HG03095 (cell line): ENCODE results near the gene ANKLE2.
"Not testable (repeated sequence)": the region's sequence is repeated elsewhere in the genome, so short reads cannot be mapped to it uniquely, and the experiment has no call there.

ENCODE experiments used
- ATAC-seq: cut with Tn5 transposase; IDR thresholded peaks from one replicate; pipeline ENCODE4 v1.9.1; 2021; ENCODE audit warnings: moderate library complexity; ENCODE audit not compliant: unreplicated experiment

The ANKLE2 gene

GRCh38 chr12:132720606-132721345, 40.9 kb downstream of the ANKLE2 start:
- ATAC-seq, result no peak

- no peak for ATAC-seq
Observed at GRCh38 chr12:132719954-132720324, 41.7 kb downstream of the ANKLE2 start.

GRCh38 chr12:132719141-132719953, 42.3 kb downstream of the ANKLE2 start:
- ATAC-seq, result no peak

GRCh38 chr12:132718644-132719043, 43.0 kb downstream of the ANKLE2 start:
- ATAC-seq, result no peak

DNA sequence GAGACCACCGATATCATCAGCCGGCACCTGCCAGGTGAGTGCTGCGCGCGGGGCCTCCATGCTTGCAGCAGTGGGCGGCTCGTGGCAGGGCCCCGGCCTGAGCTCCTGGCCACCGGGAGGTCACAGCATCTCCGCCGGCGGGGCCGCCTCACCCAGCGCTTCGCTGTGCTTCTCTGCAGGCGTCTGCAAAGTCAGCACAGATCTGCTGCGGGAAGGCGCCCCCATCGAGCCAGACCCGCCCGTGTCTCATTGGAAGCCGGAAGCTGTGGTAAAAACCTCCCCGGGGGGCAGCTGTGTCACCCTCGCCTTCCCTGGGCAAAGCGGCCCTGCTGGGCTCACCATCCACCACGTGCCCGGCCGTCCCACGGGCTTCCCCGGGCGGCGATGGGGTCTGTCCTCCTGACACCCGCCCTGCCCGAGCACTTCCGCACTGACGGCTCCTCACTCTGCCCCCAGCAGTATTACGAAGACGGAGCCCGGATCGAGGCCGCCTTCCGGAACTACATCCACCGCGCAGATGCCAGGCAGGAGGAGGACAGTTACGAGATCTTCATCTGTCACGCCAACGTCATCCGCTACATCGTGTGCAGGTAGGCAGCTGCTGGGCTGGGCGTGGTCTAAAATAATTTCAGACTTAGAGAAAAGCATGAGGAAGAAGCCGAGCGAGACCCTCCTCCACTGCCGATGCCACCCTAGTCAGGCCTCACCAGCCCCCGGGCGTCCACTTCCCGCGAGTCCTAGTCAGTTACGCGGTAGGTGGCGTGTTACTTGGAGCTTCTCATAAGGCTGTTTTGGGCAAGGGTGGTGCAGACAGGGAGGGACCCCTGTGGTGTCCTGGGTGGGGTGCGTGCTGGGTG, 43.9 kb downstream of the ANKLE2 start:
- no peak for ATAC-seq

- ATAC-seq, result no peak
Observed at GRCh38 chr12:132717011-132717410, 44.6 kb downstream of the ANKLE2 start.

- ATAC-seq, result no peak
Observed at GRCh38 chr12:132716356-132716755, 45.3 kb downstream of the ANKLE2 start.

- no peak for ATAC-seq
Observed at GRCh38 chr12:132715874-132716273, 45.8 kb downstream of the ANKLE2 start.

DNA sequence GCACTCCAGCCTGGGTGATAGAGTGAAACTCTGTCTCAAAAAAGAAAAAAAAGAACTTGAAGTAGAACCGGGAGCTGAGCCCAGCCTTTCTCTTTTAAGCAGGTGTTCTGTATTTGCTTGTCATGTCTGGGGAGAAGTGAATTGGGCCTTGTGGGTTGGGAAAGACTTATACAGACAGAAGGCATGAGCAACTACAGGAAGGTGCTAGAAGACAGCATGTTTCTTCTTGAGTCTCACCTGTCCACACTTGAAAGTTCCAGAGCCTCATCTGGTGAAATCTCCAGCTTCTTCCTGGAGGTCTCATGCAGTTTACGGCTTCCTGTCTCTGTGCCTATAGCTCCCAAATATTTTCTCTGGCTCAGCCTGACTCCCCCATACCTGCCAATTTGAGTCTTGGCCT, 48.5 kb downstream of the ANKLE2 start:
- ATAC-seq, result no peak

- peak; percentile 10 for ATAC-seq
Observed at GRCh38 chr12:132711080-132711843, 50.4 kb downstream of the ANKLE2 start.

- ATAC-seq, result peak; percentile 87
Observed at GRCh38 chr12:132710405-132711079, 51.1 kb downstream of the ANKLE2 start, which contains the start of gene PGAM5. TSS of gene PGAM5 (plus strand) at chr12:132710842. CDS start at chr12:132710877, 35 bp downstream.

DNA sequence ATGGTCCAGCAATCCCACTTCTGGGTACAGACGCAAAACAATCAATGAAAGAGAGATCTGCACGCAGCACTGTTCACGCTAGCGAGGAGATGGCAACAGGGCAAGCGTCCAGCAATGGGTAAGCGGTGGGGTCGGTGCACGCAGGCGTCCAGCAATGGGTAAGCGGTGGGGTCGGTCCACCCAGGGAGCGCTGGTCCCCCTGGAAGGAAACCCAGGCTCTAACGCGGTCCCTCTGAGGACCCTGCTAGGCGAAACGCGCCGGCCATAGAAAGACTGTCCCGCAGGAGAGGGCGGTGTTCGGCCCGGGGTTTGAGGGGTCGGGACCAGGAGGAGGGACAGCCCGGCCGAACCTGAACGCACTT, 51.6 kb downstream of the ANKLE2 start:
- ATAC-seq, result peak; percentile 29

DNA sequence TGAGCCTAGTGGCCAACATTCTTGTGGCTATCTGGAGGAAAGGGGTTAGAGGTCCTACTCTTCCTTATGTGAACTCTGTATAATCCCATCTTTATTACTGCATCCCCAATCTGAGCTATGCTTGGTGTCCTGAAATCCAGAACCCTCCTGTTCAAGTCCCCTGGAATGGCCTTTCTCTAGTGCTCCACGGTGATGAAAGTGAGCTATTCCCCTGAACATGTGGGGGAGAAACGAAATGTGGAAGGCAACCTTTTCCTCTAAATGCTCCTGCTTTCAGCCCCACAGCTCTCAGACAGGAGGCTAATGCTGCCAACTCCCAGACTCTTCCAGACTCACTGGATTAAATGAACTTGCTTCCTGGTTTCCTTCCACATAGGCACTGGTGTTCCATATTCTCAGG, 53.5 kb downstream of the ANKLE2 start:
- no peak for ATAC-seq

GRCh38 chr12:132707241-132707640, 54.4 kb downstream of the ANKLE2 start:
- no peak for ATAC-seq

DNA sequence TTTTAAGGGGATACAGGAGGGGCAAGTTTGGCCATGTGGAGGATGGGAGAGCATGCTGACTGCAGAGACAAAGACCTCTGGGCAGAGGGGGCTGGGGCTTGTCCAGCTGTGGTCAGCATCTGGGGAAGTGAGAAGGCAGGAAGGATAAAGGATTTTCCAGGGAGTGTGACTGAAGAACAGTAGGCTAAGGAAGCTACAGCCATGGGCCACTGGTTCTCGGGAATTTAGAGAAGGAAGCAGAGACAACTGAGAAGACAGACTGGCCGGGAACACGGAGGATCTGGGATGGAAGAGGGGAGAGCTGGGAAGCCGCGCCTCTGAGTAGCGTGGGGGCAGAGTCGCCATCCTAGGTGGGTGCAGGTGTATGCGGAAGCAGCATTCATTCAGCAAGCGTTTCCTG, 58.0 kb downstream of the ANKLE2 start:
- no peak for ATAC-seq

- ATAC-seq, result no peak
Observed at GRCh38 chr12:132702640-132703039, 59.0 kb downstream of the ANKLE2 start.

GRCh38 chr12:132700212-132700822, 61.3 kb downstream of the ANKLE2 start:
- no peak for ATAC-seq

DNA sequence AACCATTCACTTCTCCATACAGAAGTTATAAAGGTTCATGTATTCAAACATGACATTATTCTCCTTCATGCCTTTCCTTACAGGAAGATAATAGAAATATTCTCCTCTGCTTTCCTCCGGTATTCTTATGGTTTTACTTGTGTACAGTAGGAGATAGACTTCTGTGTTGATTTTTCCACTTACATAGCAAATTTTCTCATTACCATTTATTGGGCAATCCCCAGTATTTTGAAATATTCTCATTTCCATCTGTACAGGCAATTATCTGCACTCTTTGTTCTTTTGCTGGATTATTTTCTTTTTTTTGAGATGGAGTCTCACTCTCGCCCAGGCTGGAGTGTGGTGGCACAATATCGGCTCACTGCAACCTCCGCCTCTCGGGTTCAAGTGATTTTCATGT, 63.3 kb downstream of the ANKLE2 start:
- no peak for ATAC-seq

DNA sequence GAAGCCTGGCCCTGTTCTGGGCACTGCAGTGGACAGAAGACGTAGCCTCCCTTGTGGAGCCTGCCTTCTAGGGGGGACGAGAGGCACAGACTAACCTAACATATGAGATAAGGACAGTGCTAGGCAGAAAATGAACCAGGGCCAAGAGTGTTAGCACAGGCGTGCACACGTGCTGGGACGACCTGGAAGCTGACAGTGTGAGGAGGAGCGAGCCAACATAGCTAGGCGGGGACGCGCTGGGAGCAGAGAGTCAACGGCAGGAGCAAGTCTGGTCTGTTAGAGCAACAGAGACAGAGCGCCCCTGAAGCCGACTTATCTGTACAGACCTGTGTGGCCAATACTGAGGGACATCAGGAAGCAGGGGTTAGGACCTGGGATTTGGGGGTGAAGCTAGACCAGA, 66.2 kb downstream of the ANKLE2 start:
- no peak for ATAC-seq

DNA sequence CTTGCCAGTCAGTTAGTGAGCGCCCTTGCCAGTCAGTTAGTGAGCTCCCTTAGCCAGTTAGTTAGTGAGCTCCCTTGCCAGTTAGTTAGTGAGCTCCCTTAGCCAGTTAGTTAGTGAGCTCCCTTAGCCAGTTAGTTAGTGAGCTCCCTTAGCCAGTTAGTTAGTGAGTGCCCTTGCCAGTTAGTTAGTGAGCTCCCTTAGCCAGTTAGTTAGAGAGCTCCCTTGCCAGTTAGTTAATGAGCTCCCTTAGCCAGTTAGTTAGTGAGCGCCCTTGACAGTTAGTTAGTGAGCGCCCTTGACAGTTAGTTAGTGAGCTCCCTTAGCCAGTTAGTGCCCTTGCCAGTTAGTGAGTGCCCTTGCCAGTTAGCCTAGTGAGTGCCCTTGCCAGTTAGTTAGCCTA, 66.7 kb downstream of the ANKLE2 start:
- ATAC-seq, result not testable (repeated sequence)
